CD4-positive, CD25-positive, alpha-beta regulatory T cell (primary cell): Measurements from ENCODE around the gene CSTB. TPM values are rescaled to one million over a fixed set of nuclear protein-coding genes. Genes with fewer than 3 reads are reported as not detected.
"Not testable (repeated sequence)": the region's sequence is repeated elsewhere in the genome, so short reads cannot be mapped to it uniquely, and the experiment has no call there.

Experiments
- ATAC-seq, 2 donors: fragments of 150-1000 bp; cut with Tn5 transposase; one replicate each; pipeline ENCODE4 v1.10.0; 2021; ENCODE audit warnings: low read depth in 2 of 2, moderate number of reproducible peaks in 2 of 2, moderate library complexity in 1 of 2
- DNase-seq, 3 donors: peaks; one replicate each; pipeline versions ENCODE4 v3.0.0 to v3.0.0-alpha.2; 2012 to 2022; ENCODE audit warnings: mixed read lengths in 1 of 3
- H3K27ac ChIP-seq: one replicate; pipeline ENCODE4 v1.7.0; 2013; ENCODE audit warnings: mild to moderate bottlenecking, low read length; ENCODE audit not compliant: insufficient read depth, poor library complexity, severe bottlenecking
- H3K27me3 ChIP-seq: one replicate; pipeline ENCODE4 v1.7.0; 2013; ENCODE audit warnings: low read length; ENCODE audit not compliant: control insufficient read depth, insufficient read depth
- H3K36me3 ChIP-seq: one replicate; pipeline ENCODE4 v1.7.0; 2013; ENCODE audit warnings: mild to moderate bottlenecking, low read length, moderate library complexity; ENCODE audit not compliant: control insufficient read depth, insufficient read depth
- H3K4me1 ChIP-seq: 2 replicates; pipeline ENCODE4 v1.7.0; 2013; ENCODE audit warnings: mild to moderate bottlenecking, low read length; ENCODE audit not compliant: insufficient read depth, control insufficient read depth, poor library complexity, severe bottlenecking
- H3K4me3 ChIP-seq: one replicate; pipeline ENCODE4 v1.7.0; 2013; ENCODE audit warnings: low read depth, mild to moderate bottlenecking, low read length, moderate library complexity
- H3K9me3 ChIP-seq, 2 experiments: 1 replicate in 1 of 2; 2 replicates in 1 of 2; pipeline ENCODE4 v1.7.0; 2013; ENCODE audit warnings: low read length in 2 of 2, mild to moderate bottlenecking in 1 of 2, moderate library complexity in 1 of 2; ENCODE audit not compliant: control insufficient read depth in 2 of 2
- H3K27ac Mint-ChIP-seq, 3 donors: one replicate each; pipeline ENCODE4 v1.8.0; 2020 to 2022; ENCODE audit warnings: mild to moderate bottlenecking in 3 of 3, mixed read lengths in 3 of 3, moderate library complexity in 2 of 3
- H3K27me3 Mint-ChIP-seq: one replicate; pipeline ENCODE4 v1.8.0; 2022; ENCODE audit warnings: mild to moderate bottlenecking, mixed read lengths
- H3K36me3 Mint-ChIP-seq: one replicate; pipeline ENCODE4 v1.8.0; 2020; ENCODE audit warnings: mixed read lengths
- H3K4me1 Mint-ChIP-seq, 4 donors: one replicate each; pipeline ENCODE4 v1.8.0; 2020 to 2022; ENCODE audit warnings: mixed read lengths in 4 of 4, mild to moderate bottlenecking in 1 of 4
- H3K4me3 Mint-ChIP-seq, 4 donors: one replicate each; pipeline ENCODE4 v1.8.0; 2020 to 2022; ENCODE audit warnings: mild to moderate bottlenecking in 4 of 4, mixed read lengths in 4 of 4, moderate library complexity in 3 of 4
- H3K9me3 Mint-ChIP-seq, 7 donors: one replicate each; pipeline ENCODE4 v1.8.0; 2020 to 2022; ENCODE audit warnings: mixed read lengths in 7 of 7, mild to moderate bottlenecking in 3 of 7, moderate library complexity in 2 of 7
- polyA plus RNA-seq, 4 donors: library from polyadenylated mRNA; unstranded; fragments of 300-500 nt; fragmentation: Illumina TruSeq; gene quantifications; one replicate each; pipeline ENCODE4 v1.2.3, GENCODE V29; 2021
- total RNA-seq: library from RNA; stranded (reverse); gene quantifications from one replicate; pipeline ENCODE4 v1.2.3, GENCODE V29; 2022

Gene CSTB, protein sequence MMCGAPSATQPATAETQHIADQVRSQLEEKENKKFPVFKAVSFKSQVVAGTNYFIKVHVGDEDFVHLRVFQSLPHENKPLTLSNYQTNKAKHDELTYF
- 24.5 TPM for total RNA-seq
- polyA plus RNA-seq: 100 to 1,000 TPM in 2 of 4 donors, 10 to 100 TPM in 2; 83.8 to 138 (median 93.9) TPM

DNA sequence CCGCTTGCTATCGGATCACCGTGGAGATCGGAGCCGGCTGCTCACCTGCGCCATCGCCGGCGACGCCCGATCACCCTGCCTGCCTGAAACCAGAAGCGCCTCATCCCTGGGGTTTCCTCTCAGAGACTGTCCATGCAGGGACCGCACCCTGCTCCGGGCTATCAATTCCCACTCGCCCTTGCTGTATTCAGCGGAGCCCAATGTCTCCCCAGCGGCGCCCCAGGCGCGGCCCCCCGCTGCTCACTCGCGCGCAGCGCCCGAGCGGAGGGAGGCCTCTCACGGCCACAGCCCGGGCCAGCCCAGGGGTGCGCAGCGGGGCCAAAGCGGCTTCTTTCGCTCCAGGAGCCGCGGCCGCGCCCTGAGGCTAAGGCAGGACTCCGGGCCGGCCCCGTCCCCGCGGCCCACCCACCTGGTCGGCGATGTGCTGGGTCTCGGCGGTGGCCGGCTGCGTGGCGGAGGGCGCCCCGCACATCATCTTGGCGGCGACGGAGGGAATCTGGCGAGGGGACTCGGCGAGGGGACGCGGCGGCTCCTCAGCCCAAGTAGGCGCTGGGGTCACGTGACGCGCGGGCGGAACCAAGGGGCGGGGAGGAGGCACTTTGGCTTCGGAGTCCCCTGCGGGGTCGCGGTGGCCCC is at the start of gene CSTB:
Gene CSTB (minus strand): TSS at position 514 of the 636 bp plus-strand sequence. CDS start 39 bp downstream, at position 475.
- H3K4me1 Mint-ChIP-seq: peaks cover 10 to 48% (median 26%) of the 10 kb centered on the region in 4 donors
- no peaks in the 10 kb centered on the region for H3K27me3 ChIP-seq
- ATAC-seq (peak; percentile 71), DNase-seq (peak; percentile 81 to 84 (median 83))
- no peaks in the 10 kb centered on the region for H3K9me3 ChIP-seq
- peaks cover 6% of the 10 kb centered on the region for H3K36me3 Mint-ChIP-seq
- peak within 1 kb of the TSS; percentile 70 to 87 (median 87) for H3K27ac Mint-ChIP-seq
- peak within 1 kb of the TSS; percentile 94 to 98 (median 97) for H3K4me3 Mint-ChIP-seq
- H3K9me3 Mint-ChIP-seq: peaks cover 0 to 2% (median 0%) of the 10 kb centered on the region in 7 donors
- no peaks in the 10 kb centered on the region for H3K27me3 Mint-ChIP-seq
- H3K4me3 ChIP-seq: peak within 1 kb of the TSS; percentile 80
- H3K27ac ChIP-seq: peak within 1 kb of the TSS; percentile 80
- H3K36me3 ChIP-seq: peaks cover 16% of the 10 kb centered on the region
- H3K4me1 ChIP-seq: peaks cover 31% of the 10 kb centered on the region

DNA sequence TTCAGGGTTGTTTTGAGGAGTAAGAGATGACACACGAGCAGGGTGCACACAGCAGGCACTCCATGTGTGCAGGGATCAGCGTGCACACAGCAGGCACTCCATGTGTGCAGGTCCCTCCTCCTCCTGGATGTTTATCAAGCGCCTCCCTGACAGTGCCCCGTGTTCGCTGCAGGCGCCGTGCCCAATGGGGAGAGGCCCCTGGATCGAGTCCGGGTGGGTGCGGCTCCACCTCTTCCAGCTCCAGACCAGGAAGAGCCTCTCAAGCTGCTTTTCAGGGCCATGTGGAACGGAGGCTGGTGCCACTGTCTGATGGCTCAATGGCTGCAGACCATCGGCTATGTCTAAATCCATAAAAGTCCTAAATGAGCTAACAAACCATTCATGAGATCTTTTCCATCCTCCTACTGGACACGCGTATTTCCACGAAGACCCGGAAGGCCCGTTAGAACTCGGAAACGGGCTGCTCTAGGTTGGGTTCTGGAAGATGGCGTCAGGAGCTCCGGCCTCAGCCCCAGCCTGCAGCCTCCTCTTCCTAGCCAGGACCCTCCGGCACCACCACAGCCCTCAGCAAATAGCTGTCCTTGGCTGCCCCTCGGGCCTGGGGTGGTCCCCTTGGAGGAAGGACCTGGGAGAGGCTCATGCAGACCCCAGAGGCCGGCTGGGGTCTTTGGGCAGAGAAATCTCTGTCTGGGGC is 49.3 kb upstream of the CSTB start:
- no peak overlapping the region for H3K4me3 Mint-ChIP-seq
- no peaks in the 10 kb centered on the region for H3K27me3 ChIP-seq
- no peak overlapping the region for H3K4me3 ChIP-seq
- H3K36me3 ChIP-seq: no peaks in the 10 kb centered on the region
- H3K4me1 ChIP-seq: no peaks in the 10 kb centered on the region
- no peak for ATAC-seq
- H3K36me3 Mint-ChIP-seq: no peaks in the 10 kb centered on the region
- no peak for DNase-seq
- H3K9me3 Mint-ChIP-seq: peaks cover 0 to 3% (median 0%) of the 10 kb centered on the region in 7 donors
- no peaks in the 10 kb centered on the region for H3K4me1 Mint-ChIP-seq
- H3K27me3 Mint-ChIP-seq: peaks cover 21% of the 10 kb centered on the region
- no peaks in the 10 kb centered on the region for H3K9me3 ChIP-seq
- no peak overlapping the region for H3K27ac Mint-ChIP-seq
- no peak overlapping the region for H3K27ac ChIP-seq

GRCh38 chr21:43824333-43825241 is 48.5 kb upstream of the CSTB start:
- DNase-seq (no peak), ATAC-seq (no peak)
- no peak overlapping the region for H3K27ac ChIP-seq
- peaks cover 16% of the 10 kb centered on the region for H3K27me3 Mint-ChIP-seq
- H3K4me3 Mint-ChIP-seq: no peak overlapping the region
- no peaks in the 10 kb centered on the region for H3K4me1 ChIP-seq
- peaks cover 0 to 3% (median 0%) of the 10 kb centered on the region in 7 donors for H3K9me3 Mint-ChIP-seq
- H3K9me3 ChIP-seq: no peaks in the 10 kb centered on the region
- no peaks in the 10 kb centered on the region for H3K4me1 Mint-ChIP-seq
- H3K4me3 ChIP-seq: no peak overlapping the region
- no peaks in the 10 kb centered on the region for H3K36me3 Mint-ChIP-seq
- H3K36me3 ChIP-seq: no peaks in the 10 kb centered on the region
- no peak overlapping the region for H3K27ac Mint-ChIP-seq
- H3K27me3 ChIP-seq: no peaks in the 10 kb centered on the region

DNA sequence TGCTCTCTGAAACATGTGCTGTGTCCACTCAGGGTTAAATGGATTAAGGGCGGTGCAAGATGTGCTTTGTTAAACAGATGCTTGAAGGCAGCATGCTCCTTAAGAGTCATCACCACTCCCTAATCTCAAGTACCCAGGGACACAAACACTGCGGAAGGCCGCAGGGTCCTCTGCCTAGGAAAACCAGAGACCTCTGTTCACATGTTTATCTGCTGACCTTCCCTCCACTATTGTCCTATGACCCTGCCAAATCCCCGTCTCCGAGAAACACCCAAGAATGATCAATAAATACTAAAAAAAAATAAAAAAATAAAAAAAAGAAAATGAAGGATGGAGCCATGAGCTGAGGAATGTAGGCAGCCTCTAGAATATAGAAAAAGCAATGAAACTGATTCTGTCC is 46.6 kb upstream of the CSTB start:
- H3K27me3 Mint-ChIP-seq, H3K27me3 ChIP-seq, H3K27ac ChIP-seq, H3K27ac Mint-ChIP-seq, H3K36me3 ChIP-seq, DNase-seq, H3K9me3 Mint-ChIP-seq, H3K4me1 Mint-ChIP-seq, H3K4me3 ChIP-seq, H3K9me3 ChIP-seq, H3K36me3 Mint-ChIP-seq, H3K4me1 ChIP-seq, H3K4me3 Mint-ChIP-seq, ATAC-seq: not testable (repeated sequence)

DNA sequence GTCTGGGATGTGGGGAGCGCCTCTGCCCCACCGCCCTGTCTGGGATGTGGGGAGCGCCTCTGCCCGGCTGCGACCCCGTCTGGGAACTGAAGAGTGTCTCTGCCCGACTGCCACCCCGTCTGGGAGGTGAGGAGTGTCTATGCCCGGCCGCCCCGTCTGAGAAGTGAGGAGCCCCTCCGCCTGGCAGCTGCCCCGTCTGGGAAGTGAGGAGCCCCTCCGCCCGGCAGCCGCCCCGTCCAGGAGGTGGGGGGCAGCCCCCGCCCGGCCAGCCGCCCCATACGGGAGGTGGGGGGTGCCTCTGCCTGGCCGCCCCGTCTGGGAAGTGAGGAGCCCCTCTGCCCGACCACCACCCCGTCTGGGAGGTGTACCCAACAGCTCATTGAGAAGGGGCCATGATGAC is 46.1 kb upstream of the CSTB start:
- H3K27ac Mint-ChIP-seq, H3K4me3 ChIP-seq, H3K9me3 ChIP-seq, DNase-seq, H3K9me3 Mint-ChIP-seq, H3K4me1 Mint-ChIP-seq, ATAC-seq, H3K4me1 ChIP-seq, H3K27me3 ChIP-seq, H3K27me3 Mint-ChIP-seq, H3K36me3 ChIP-seq, H3K36me3 Mint-ChIP-seq, H3K27ac ChIP-seq, H3K4me3 Mint-ChIP-seq: not testable (repeated sequence)

DNA sequence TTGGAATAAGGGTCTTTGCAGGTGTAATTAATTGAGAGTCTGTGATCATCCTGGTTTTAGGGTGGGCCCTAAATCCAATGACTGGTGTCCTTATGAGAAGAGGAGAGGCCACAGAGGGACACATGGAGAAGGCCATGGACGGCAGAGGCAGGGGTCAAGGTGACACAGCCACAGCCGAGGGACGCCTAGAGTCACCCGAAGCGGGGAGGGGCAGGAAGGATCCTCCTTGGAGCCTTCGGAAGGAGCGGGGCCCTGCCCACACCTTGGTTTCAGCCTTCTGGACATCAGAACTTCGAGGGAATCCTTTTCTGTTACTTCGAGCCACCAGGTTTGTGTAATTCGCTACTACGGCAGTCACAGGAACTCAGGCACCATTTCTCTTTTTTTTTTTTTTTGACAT is 44.4 kb upstream of the CSTB start:
- Mint-ChIP-seq H3K27ac (no peak overlapping the region), H3K36me3 (peaks cover 7% of the 10 kb centered on the region)
- ATAC-seq: no peak

DNA sequence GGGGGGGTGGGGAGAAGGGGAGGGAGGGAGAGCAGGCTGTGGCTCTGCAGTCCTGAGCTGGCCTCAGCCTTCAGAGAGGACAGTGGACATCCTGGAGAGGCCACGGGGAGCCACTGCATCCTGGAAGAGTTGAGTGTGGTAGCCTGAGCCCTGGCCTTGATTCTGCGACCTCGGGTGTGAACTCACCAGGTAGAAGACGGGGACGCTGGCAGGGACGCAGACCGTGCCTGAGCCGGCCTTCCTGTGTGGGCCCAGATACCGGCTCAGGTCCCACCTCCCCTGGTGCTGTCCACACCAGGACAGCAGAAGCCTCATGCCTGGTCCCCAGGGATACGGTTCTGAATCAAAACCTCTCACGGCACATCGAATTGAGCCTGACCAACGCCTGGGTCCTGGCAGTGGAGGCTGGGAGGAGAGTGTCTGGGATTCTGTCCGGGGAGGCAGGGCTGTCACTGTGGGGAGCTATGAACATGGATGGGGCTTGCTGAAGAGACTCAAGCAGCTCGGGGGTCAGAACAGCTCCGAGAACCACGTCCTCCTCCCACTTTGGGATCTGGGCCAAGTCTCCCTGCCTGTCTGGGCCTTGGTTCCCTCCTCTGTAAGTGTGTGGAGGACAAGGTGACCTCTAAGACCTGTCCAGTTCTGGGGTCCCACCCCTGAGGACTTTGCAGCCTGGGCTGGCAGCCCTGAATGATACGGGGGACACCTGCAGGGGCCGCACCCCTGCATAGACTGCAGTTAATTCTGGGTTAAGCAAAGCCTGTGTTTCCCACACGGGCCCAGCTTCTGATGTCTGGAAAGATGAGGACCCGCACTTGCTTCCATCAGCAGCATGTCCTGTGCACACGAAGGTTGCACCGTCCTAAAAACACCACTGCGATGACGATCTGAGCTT is 43.6 kb upstream of the CSTB start:
- peaks cover 4% of the 10 kb centered on the region for H3K27me3 Mint-ChIP-seq
- H3K4me3 Mint-ChIP-seq: no peak overlapping the region
- ATAC-seq: no peak
- H3K27ac Mint-ChIP-seq: no peak overlapping the region
- H3K27ac ChIP-seq: no peak overlapping the region
- no peaks in the 10 kb centered on the region for H3K4me1 ChIP-seq
- H3K36me3 Mint-ChIP-seq: peaks cover 7% of the 10 kb centered on the region
- no peaks in the 10 kb centered on the region for H3K36me3 ChIP-seq
- H3K27me3 ChIP-seq: no peaks in the 10 kb centered on the region
- H3K4me3 ChIP-seq: no peak overlapping the region
- peaks cover 0 to 9% of the 10 kb centered on the region in 2 experiments for H3K9me3 ChIP-seq
- DNase-seq: no peak
- H3K9me3 Mint-ChIP-seq: peaks cover 0 to 7% (median 0%) of the 10 kb centered on the region in 7 donors
- peaks cover 0 to 2% (median under 1%) of the 10 kb centered on the region in 4 donors for H3K4me1 Mint-ChIP-seq

More for the DNA sequence above, 44.4 kb upstream of the CSTB start:
- Mint-ChIP-seq H3K4me1 (no peaks in the 10 kb centered on the region), H3K27me3 (peaks cover 4% of the 10 kb centered on the region), H3K9me3 (peaks cover 0 to 7% (median 0%) of the 10 kb centered on the region in 7 donors), H3K4me3 (no peak overlapping the region)
- Histone ChIP-seq H3K27me3 (no peaks in the 10 kb centered on the region), H3K27ac (no peak overlapping the region), H3K36me3 (no peaks in the 10 kb centered on the region), H3K9me3 (peaks cover 0 to 9% of the 10 kb centered on the region in 2 experiments), H3K4me1 (no peaks in the 10 kb centered on the region), H3K4me3 (no peak overlapping the region)
- DNase-seq: no peak
